HUES64 (cell line): ENCODE data around the gene CRYBA4.
"Not testable (repeated sequence)": the region's sequence is repeated elsewhere in the genome, so short reads cannot be mapped to it uniquely, and the experiment has no call there.

ENCODE experiments used
- H3K27ac ChIP-seq: 2 replicates; pipeline ENCODE4 v1.7.0; 2013; ENCODE audit warnings: low read depth, low read length, inconsistent platforms
- H3K27me3 ChIP-seq: 2 replicates; pipeline ENCODE4 v1.6.1; 2013; ENCODE audit warnings: mild to moderate bottlenecking, low read length; ENCODE audit not compliant: insufficient read depth
- H3K36me3 ChIP-seq: 2 replicates; pipeline ENCODE4 v1.6.1; 2013; ENCODE audit warnings: mild to moderate bottlenecking, low read length; ENCODE audit not compliant: insufficient read depth
- H3K4me1 ChIP-seq: 2 replicates; pipeline ENCODE4 v1.6.1; 2013; ENCODE audit warnings: mild to moderate bottlenecking, low read length, moderate library complexity; ENCODE audit not compliant: insufficient read depth
- H3K4me3 ChIP-seq: 2 replicates; pipeline ENCODE4 v1.5.1; 2013; ENCODE audit warnings: mild to moderate bottlenecking, low read length, moderate library complexity
- H3K9ac ChIP-seq: 2 replicates; pipeline ENCODE4 v1.6.1; 2013; ENCODE audit warnings: mild to moderate bottlenecking, low read depth, low read length
- H3K9me3 ChIP-seq: 2 replicates; pipeline ENCODE4 v1.6.1; 2013; ENCODE audit warnings: low read depth, low read length; ENCODE audit not compliant: insufficient read depth
- WGBS: fragments of 150-250, 120-280 bp; methylation state at CpG from one replicate; pipeline ENCODE4 v1.1.7; 2013; ENCODE audit warnings: missing lambda C conversion rate; 5-methylcytosine and 5-hydroxymethylcytosine counted together

Gene CRYBA4

GRCh38 chr22:26599505-26599904 lies 22.3 kb upstream of the CRYBA4 start:
- Histone ChIP-seq H3K9me3 (no peaks in the 10 kb centered on the region), H3K4me3 (no peak overlapping the region), H3K4me1 (no peaks in the 10 kb centered on the region; the same call in 1 of the 2 replicates), H3K36me3 (no peaks in the 10 kb centered on the region), H3K27ac (no peak overlapping the region), H3K27me3 (no peaks in the 10 kb centered on the region), H3K9ac (no peak overlapping the region)
- WGBS, result 92% methylated on average over 11 of the region's 11 CpGs

DNA sequence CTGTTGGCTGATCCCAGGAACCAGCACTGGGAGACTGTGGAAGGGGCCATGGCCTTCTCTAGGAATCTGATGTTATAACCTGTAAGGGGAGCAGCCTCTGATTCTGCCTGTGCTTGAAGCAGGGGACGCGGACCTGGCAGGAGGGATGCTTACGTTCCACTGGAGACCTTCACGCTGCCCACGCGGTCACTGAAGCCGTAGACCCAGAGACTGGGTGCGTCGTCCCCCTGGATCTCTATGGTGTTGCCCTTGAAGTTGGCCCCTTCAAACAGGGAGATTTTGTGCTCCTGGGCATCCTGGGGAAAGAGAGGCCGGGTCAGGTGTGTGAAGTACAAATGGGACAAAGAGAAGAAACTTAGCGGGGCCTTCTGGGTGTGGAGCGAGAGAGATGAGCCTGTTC lies 20.0 kb upstream of the CRYBA4 start:
- H3K4me1 ChIP-seq, result no peaks in the 10 kb centered on the region; the same call in 1 of the 2 replicates
- no peaks in the 10 kb centered on the region for H3K27me3 ChIP-seq
- H3K4me3 ChIP-seq, result no peak overlapping the region
- H3K36me3 ChIP-seq, result no peaks in the 10 kb centered on the region
- H3K9me3 ChIP-seq, result no peaks in the 10 kb centered on the region
- H3K27ac ChIP-seq, result no peak overlapping the region
- WGBS, result 92% methylated on average over 12 of the region's 12 CpGs
- H3K9ac ChIP-seq, result no peak overlapping the region

DNA sequence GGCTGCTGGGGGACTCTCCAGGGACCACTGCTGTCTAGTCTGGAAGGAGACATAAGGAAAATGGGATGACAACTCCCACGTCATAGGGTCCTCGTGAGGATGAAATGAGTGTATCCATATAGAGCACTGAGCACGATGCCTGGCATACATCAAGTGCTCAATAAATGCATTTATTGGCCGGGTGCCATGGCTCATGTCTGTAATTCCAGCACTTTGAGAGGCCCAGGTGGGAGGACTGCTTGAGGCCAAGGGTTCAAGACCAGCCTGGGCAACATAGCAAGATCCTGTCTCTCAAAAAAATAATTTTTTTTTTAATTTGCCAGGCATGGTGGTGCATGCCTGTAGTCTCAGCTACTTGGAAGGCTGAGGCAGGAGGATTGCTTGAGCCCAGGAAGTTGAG lies 19.6 kb upstream of the CRYBA4 start:
- H3K27ac ChIP-seq, result no peak overlapping the region
- H3K9me3 ChIP-seq, result no peaks in the 10 kb centered on the region
- H3K4me3 ChIP-seq, result no peak overlapping the region
- H3K4me1 ChIP-seq, result no peaks in the 10 kb centered on the region; the same call in 1 of the 2 replicates
- no peaks in the 10 kb centered on the region for H3K36me3 ChIP-seq
- H3K9ac ChIP-seq, result no peak overlapping the region
- WGBS, result 96% methylated on average over 4 of the region's 4 CpGs
- no peaks in the 10 kb centered on the region for H3K27me3 ChIP-seq

- no peak overlapping the region for H3K27ac ChIP-seq
- no peaks in the 10 kb centered on the region for H3K27me3 ChIP-seq
- no peak overlapping the region for H3K9ac ChIP-seq
- H3K9me3 ChIP-seq, result no peaks in the 10 kb centered on the region
- peaks cover 15% of the 10 kb centered on the region for H3K4me1 ChIP-seq
- H3K4me3 ChIP-seq, result no peak overlapping the region
- WGBS, result 74% methylated on average over 1 of the region's 1 CpG
- H3K36me3 ChIP-seq, result no peaks in the 10 kb centered on the region
Measured at GRCh38 chr22:26604368-26604767, 17.4 kb upstream of the CRYBA4 start.

DNA sequence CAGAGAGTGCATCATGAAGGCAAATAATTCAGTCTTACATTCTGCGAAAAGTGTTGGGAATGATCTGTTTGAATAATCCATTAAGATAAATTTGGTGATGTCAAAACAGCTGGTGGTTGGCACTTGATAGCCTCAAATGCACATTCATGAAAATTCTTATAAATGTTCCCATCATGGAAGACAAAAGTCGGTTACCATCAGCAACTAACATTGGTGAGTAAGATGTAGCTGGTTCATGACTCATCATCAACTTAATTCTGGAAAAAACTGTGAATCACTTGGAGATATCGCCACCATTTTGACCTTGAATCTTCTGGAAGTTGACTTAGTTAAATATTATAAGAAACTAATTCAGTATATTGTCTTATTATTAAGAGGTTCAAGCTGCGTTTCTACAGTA lies 15.2 kb upstream of the CRYBA4 start:
- H3K27ac ChIP-seq, result no peak overlapping the region
- H3K4me1 ChIP-seq, result peaks cover 15% of the 10 kb centered on the region
- no peaks in the 10 kb centered on the region for H3K9me3 ChIP-seq
- no peaks in the 10 kb centered on the region; the same call in 1 of the 2 replicates for H3K27me3 ChIP-seq
- no peak overlapping the region for H3K9ac ChIP-seq
- H3K36me3 ChIP-seq, result no peaks in the 10 kb centered on the region
- WGBS, result 97% methylated on average over 2 of the region's 4 CpGs
- no peak overlapping the region for H3K4me3 ChIP-seq

DNA sequence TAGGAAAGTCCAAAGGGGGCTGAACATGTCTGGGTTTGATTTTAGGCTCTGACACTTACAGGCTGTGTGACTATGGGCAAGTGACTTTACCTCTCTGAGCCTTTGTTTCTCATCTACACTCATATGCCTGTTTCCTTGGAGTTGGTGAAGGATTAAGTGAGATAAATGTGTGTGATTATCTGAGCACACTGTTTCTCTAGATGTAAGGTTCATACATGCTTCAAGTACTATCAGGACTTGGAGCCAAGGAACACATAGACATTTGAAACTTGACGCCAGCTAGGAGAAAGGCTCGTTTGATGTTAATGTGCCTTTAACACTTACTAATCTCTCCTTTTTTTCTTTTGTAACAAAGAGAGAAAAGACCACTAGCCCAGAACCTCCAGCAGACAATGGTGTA lies 13.6 kb upstream of the CRYBA4 start:
- Histone ChIP-seq H3K27me3 (peaks cover 11% of the 10 kb centered on the region), H3K36me3 (no peaks in the 10 kb centered on the region), H3K4me3 (no peak overlapping the region), H3K27ac (no peak overlapping the region; the same call in 1 of the 2 replicates), H3K9me3 (no peaks in the 10 kb centered on the region), H3K9ac (no peak overlapping the region), H3K4me1 (peaks cover 23% of the 10 kb centered on the region)
- 22% methylated on average over 2 of the region's 2 CpGs for WGBS

DNA sequence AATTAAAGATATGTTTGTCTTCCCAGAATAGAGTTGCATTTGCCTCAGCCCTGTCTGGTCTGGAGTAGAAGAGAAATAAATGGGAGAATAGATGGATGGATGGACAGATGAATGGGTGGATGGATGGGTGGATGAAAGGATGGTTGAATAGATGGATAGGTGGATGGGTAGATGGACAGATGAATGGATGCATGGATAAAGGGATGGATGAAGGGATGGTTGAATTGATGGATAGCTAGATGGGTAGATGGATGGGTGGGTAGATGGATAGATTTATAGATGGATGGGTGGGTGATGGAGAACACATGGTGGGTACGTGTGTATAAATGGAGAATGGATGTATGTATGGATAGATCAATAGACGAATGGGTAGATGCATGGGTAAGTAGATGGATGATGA lies 12.5 kb upstream of the CRYBA4 start:
- H3K9me3 ChIP-seq, result no peaks in the 10 kb centered on the region
- no peak overlapping the region for H3K4me3 ChIP-seq
- WGBS, result 87% methylated on average over 2 of the region's 2 CpGs
- H3K9ac ChIP-seq, result no peak overlapping the region
- peaks cover 26% of the 10 kb centered on the region for H3K4me1 ChIP-seq
- H3K36me3 ChIP-seq, result no peaks in the 10 kb centered on the region
- H3K27me3 ChIP-seq, result peaks cover 15% of the 10 kb centered on the region
- no peak overlapping the region for H3K27ac ChIP-seq

- no peak overlapping the region for H3K9ac ChIP-seq
Measured at GRCh38 chr22:26610072-26610958, 11.4 kb upstream of the CRYBA4 start.

DNA sequence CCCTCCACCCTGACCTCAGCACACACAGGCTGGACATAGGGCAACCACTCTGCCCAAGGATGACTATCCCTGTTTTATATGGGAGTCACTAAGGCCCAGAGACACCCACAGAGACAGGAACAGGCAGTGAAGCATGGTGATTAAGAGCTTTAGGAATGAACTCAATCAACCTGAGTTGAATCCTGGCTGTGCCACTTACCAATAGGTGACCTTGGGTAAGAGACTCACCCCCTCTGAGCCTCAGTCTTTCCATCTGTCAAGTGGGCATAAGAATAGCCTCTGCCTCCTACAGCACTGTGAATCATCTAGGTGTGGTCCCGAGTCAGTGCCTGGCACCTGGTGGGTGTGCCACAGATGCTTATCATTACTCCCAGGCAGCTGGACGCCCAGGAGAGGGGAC lies 10.8 kb upstream of the CRYBA4 start:
- H3K36me3 ChIP-seq, result no peaks in the 10 kb centered on the region
- WGBS, result 91% methylated on average over 2 of the region's 2 CpGs
- peaks cover 25% of the 10 kb centered on the region for H3K27me3 ChIP-seq
- H3K4me3 ChIP-seq, result no peak overlapping the region
- no peak overlapping the region for H3K27ac ChIP-seq
- peaks cover 36% of the 10 kb centered on the region for H3K4me1 ChIP-seq
- no peak overlapping the region for H3K9ac ChIP-seq
- H3K9me3 ChIP-seq, result no peaks in the 10 kb centered on the region

More at GRCh38 chr22:26610072-26610958, 11.4 kb upstream of the CRYBA4 start:
- Histone ChIP-seq H3K27ac (no peak overlapping the region), H3K4me1 (peaks cover 35% of the 10 kb centered on the region), H3K9me3 (no peaks in the 10 kb centered on the region), H3K4me3 (no peak overlapping the region), H3K27me3 (peaks cover 25% of the 10 kb centered on the region), H3K36me3 (no peaks in the 10 kb centered on the region)
- 87% methylated on average over 12 of the region's 12 CpGs for WGBS

DNA sequence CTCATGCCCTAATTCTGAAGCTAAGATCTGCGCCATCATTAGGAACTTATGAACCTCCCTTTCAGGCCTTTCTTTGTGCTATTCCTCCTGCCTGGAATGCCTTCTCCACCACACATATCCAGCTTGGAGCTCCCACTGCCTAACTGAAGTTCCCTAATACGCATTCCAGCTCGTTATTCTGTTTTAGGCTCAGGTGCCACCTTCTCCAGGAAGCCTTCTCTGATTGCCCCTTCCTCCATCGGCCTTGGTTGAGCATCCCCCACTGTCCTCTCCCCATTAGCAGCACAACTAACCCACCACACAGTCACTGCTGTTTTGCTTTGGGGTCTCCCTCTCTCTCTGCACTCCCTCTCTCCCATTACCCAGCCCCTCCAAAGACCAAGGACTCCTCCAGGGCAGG lies 9.1 kb upstream of the CRYBA4 start:
- peaks cover 27% of the 10 kb centered on the region for H3K27me3 ChIP-seq
- 80% methylated on average over 4 of the region's 4 CpGs for WGBS
- H3K4me1 ChIP-seq, result peaks cover 51% of the 10 kb centered on the region
- H3K9me3 ChIP-seq, result no peaks in the 10 kb centered on the region
- no peak overlapping the region for H3K4me3 ChIP-seq
- H3K27ac ChIP-seq, result no peak overlapping the region
- H3K9ac ChIP-seq, result no peak overlapping the region
- no peaks in the 10 kb centered on the region for H3K36me3 ChIP-seq

GRCh38 chr22:26613753-26614152 lies 8.0 kb upstream of the CRYBA4 start:
- not testable (repeated sequence) for H3K27ac ChIP-seq, H3K9me3 ChIP-seq, H3K9ac ChIP-seq, H3K36me3 ChIP-seq
- H3K4me1 ChIP-seq, result peaks cover 46% of the 10 kb centered on the region
- 1% methylated on average over 10 of the region's 10 CpGs for WGBS
- peaks cover 27% of the 10 kb centered on the region for H3K27me3 ChIP-seq
- H3K4me3 ChIP-seq, result peak overlapping the region; percentile 36; the same call in 1 of the 2 replicates
